AG09319 (cell line): ENCODE results near the gene HMGCL.

ENCODE experiments used
- DNase-seq: peaks from one replicate; pipeline ENCODE4 v3.0.0-alpha.2; 2010; ENCODE audit warnings: low read depth; ENCODE audit errors: extremely low read depth
- CTCF ChIP-seq: IDR thresholded peaks from 2 replicates; pipeline ENCODE4 v1.5.1; 2011; ENCODE audit warnings: low read depth, mild to moderate bottlenecking, inconsistent platforms, low read length, moderate library complexity

The HMGCL gene

GRCh38 chr1:23777979-23778814 lies 47.0 kb downstream of the HMGCL start, which contains the start of gene PITHD1:
Gene PITHD1 (plus strand): TSS chr1:23778418. CDS start chr1:23778516, 98 bp downstream.
- TF ChIP-seq CTCF = no peak
- peak; percentile 55 for DNase-seq

GRCh38 chr1:23776217-23776616 lies 49.0 kb downstream of the HMGCL start:
- TF ChIP-seq CTCF = no peak
- no peak for DNase-seq

GRCh38 chr1:23774174-23774880 lies 50.9 kb downstream of the HMGCL start:
- DNase-seq = no peak
- no peak for TF ChIP-seq CTCF

- no peak for TF ChIP-seq CTCF
- no peak for DNase-seq
These were observed 52.4 kb downstream of the HMGCL start for GRCh38 chr1:23772854-23773242.

GRCh38 chr1:23772049-23772853 lies 53.0 kb downstream of the HMGCL start:
- peak; percentile 99 for TF ChIP-seq CTCF
- peak; percentile 53 for DNase-seq

- TF ChIP-seq CTCF = no peak
- DNase-seq = no peak
These were observed 56.5 kb downstream of the HMGCL start for GRCh38 chr1:23768733-23769132.
